GM23338 (cell line): ENCODE data around the gene CRKL.

Experiments used
- EZH2 ChIP-seq: fragments of 200-600 bp; sonication (generic); IDR thresholded peaks from one replicate; pipeline ENCODE4 v1.8.0; 2017; ENCODE audit warnings: antibody characterized with exemption, mild to moderate bottlenecking, low read depth; ENCODE audit not compliant: unreplicated experiment
- POLR2AphosphoS5 ChIP-seq: IDR thresholded peaks from 2 replicates; pipeline ENCODE4 v1.6.1; 2016; ENCODE audit warnings: antibody characterized with exemption, low read depth
- STAT1 ChIP-seq: IDR thresholded peaks from one replicate; pipeline ENCODE4 v1.6.1; 2016; ENCODE audit warnings: antibody characterized with exemption; ENCODE audit not compliant: unreplicated experiment
- TF ChIP-seq, protein P1 (sequence below), 2 experiments: fragments of 200-600 bp in 1 of 2; sonication (generic) in 1 of 2; conservative IDR thresholded peaks; 2 replicates each; pipeline versions ENCODE4 v1.5.1 to v1.6.1; 2016 to 2017; ENCODE audit warnings: antibody characterized with exemption in 2 of 2, low read depth in 2 of 2, mild to moderate bottlenecking in 2 of 2, moderate library complexity in 1 of 2
- TF ChIP-seq, protein P2 (sequence below): IDR thresholded peaks from 2 replicates; pipeline ENCODE4 v1.6.1; 2016; ENCODE audit warnings: antibody characterized with exemption

DNA sequence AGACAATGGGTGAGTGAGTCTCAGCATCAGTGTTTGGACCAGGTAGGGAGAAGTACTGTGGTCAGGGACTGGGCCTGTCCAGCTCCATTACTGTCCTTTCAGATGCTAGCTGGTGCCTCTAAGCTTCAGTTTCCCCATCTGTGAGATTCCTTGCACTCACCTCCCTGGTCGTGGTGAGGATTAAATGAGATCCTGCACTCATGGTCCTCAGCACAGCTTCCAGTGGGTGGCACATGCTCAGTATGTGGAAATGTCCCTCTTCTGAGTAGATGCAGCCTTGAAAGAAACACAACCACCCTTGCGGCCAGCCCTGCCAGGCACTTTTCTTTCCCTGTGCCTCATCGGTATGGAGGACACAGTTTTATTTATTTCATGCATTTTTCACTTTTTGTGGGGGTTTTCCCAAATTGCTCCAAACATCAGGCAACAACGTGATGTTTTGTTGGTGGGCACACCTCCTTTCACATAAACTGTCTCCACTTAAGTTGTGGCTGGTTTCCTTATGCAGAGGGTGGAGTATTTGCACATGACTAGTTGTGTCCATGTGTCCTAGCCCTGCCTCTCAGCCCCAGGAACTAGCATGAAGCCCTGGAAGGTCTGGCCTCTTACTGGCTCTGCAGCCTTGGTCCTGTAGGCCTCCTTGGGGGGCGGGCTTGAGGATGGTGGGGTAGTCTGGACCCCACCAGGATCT is 66.0 kb downstream of the CRKL start:
- TF ChIP-seq POLR2AphosphoS5 (no peak), EZH2 (no peak), STAT1 (no peak)
- TF ChIP-seq, protein P1, sequence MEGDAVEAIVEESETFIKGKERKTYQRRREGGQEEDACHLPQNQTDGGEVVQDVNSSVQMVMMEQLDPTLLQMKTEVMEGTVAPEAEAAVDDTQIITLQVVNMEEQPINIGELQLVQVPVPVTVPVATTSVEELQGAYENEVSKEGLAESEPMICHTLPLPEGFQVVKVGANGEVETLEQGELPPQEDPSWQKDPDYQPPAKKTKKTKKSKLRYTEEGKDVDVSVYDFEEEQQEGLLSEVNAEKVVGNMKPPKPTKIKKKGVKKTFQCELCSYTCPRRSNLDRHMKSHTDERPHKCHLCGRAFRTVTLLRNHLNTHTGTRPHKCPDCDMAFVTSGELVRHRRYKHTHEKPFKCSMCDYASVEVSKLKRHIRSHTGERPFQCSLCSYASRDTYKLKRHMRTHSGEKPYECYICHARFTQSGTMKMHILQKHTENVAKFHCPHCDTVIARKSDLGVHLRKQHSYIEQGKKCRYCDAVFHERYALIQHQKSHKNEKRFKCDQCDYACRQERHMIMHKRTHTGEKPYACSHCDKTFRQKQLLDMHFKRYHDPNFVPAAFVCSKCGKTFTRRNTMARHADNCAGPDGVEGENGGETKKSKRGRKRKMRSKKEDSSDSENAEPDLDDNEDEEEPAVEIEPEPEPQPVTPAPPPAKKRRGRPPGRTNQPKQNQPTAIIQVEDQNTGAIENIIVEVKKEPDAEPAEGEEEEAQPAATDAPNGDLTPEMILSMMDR (conservative IDR thresholded peaks at IDR 0.05; ENCODE audit: low read depth in 2 of 2) = no peak
- TF ChIP-seq, protein P2, sequence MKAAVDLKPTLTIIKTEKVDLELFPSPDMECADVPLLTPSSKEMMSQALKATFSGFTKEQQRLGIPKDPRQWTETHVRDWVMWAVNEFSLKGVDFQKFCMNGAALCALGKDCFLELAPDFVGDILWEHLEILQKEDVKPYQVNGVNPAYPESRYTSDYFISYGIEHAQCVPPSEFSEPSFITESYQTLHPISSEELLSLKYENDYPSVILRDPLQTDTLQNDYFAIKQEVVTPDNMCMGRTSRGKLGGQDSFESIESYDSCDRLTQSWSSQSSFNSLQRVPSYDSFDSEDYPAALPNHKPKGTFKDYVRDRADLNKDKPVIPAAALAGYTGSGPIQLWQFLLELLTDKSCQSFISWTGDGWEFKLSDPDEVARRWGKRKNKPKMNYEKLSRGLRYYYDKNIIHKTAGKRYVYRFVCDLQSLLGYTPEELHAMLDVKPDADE = no peak
